GM12878 (cell line): ENCODE results near the gene ARPC1A. TPM values are rescaled to one million over a fixed set of nuclear protein-coding genes. Genes with fewer than 3 reads are reported as not detected.

Experiments used
- ATAC-seq: fragments of 200-7000 bp; cut with Tn5 transposase; 3 replicates; pipeline ENCODE4 v1.9.1; 2020; ENCODE audit warnings: mild to moderate bottlenecking, moderate library complexity
- BruUV-seq: library from RNA; stranded (reverse); fragments of 400-500 nt; replicated peaks from 2 replicates; lab custom pipeline; 2021; lab: Mats Ljungman, UMichigan
- CTCF ChIA-PET: fragments of 300-600 bp; sonication (Branson Sonifier 250); formaldehyde crosslinking; extraction: SDS; loops from one replicate; lab custom pipeline; 2021; ENCODE audit warnings: inconsistent platforms; lab: Yijun Ruan, JAX
- POLR2A ChIA-PET: fragments of 350-600 bp; formaldehyde crosslinking; extraction: SDS; loops from one replicate; lab custom pipeline; 2021; ENCODE audit warnings: inconsistent platforms; lab: Charles Lee
- RAD21 ChIA-PET: fragments of 300-600 bp; sonication (Branson Sonifier 250); formaldehyde crosslinking; loops from one replicate; lab custom pipeline; 2023; ENCODE audit warnings: antibody characterized with exemption; ENCODE audit not compliant: unreplicated experiment; lab: Charles Lee
- SMC1A ChIA-PET: fragments of 300-600 bp; sonication (Branson Sonifier 250); formaldehyde crosslinking; loops from one replicate; lab custom pipeline; 2023; ENCODE audit not compliant: unreplicated experiment, uncharacterized antibody; lab: Charles Lee
- DNase-seq: peaks from one replicate; pipeline ENCODE4 v3.0.0-alpha.2; 2011; ENCODE audit warnings: low read depth, low spot score
- FAIRE-seq: peaks from 3 replicates; lab custom pipeline; 2011; peaks lifted over from hg19 to GRCh38; lab: Jason Lieb, UNC
- H2AFZ ChIP-seq: 2 replicates; pipeline ENCODE4 v1.6.0; 2011; ENCODE audit warnings: low read depth, low read length, control low read depth; ENCODE audit not compliant: control insufficient read depth
- H3K27ac ChIP-seq: 2 replicates; pipeline ENCODE4 v1.5.1; 2011; ENCODE audit warnings: control low read depth; ENCODE audit not compliant: control insufficient read depth, insufficient read depth
- H3K27me3 ChIP-seq, 2 experiments: replicated peaks in 1 of 2; 2 replicates each; pipeline versions ENCODE4 v1.6.0 to v1.6.1; 2011; ENCODE audit warnings: low read length in 1 of 2; ENCODE audit not compliant: control insufficient read depth in 2 of 2, insufficient read depth in 2 of 2
- H3K36me3 ChIP-seq, 2 experiments: 2 replicates each; pipeline ENCODE4 v1.5.1; 2011; ENCODE audit warnings: low read length in 1 of 2; ENCODE audit not compliant: control insufficient read depth in 2 of 2, insufficient read depth in 2 of 2
- H3K4me1 ChIP-seq: 2 replicates; pipeline ENCODE4 v1.6.1; 2011; ENCODE audit warnings: mild to moderate bottlenecking, low read length, moderate library complexity, mixed read lengths; ENCODE audit not compliant: control insufficient read depth, insufficient read depth
- H3K4me2 ChIP-seq: 2 replicates; pipeline ENCODE4 v1.6.0; 2011; ENCODE audit warnings: control low read depth; ENCODE audit not compliant: control insufficient read depth, insufficient read depth
- H3K4me3 ChIP-seq: fragments of 200-600 bp; sonication (generic); 2 replicates; pipeline ENCODE4 v1.5.1; 2016
- H3K79me2 ChIP-seq: 2 replicates; pipeline ENCODE4 v1.6.0; 2011; ENCODE audit warnings: low read length; ENCODE audit not compliant: control insufficient read depth, insufficient read depth
- H3K9ac ChIP-seq: 2 replicates; pipeline ENCODE4 v1.8.0; 2011; ENCODE audit warnings: low read length, control low read depth, mixed read lengths; ENCODE audit not compliant: control insufficient read depth, insufficient read depth
- H3K9me3 ChIP-seq: replicated peaks from 3 replicates; pipeline ENCODE4 v1.5.1; 2011; ENCODE audit warnings: mild to moderate bottlenecking, low read length; ENCODE audit not compliant: control insufficient read depth, insufficient read depth
- H4K20me1 ChIP-seq: 2 replicates; pipeline ENCODE4 v1.6.0; 2011; ENCODE audit not compliant: control insufficient read depth, insufficient read depth
- BCL11A ChIP-seq: IDR thresholded peaks from 2 replicates; pipeline ENCODE4 v1.6.1; 2011; ENCODE audit warnings: low read depth, low read length
- CEBPB ChIP-seq, 2 experiments: fragments of 150-350 bp in 1 of 2; IDR thresholded peaks; 2 replicates each; pipeline ENCODE4 v1.6.1; 2012 to 2014; ENCODE audit warnings: low read depth in 2 of 2, low read length in 2 of 2, borderline replicate concordance in 1 of 2, inconsistent platforms in 1 of 2
- HDGF ChIP-seq: fragments of 450-650 bp; IDR thresholded peaks from 2 replicates; pipeline ENCODE4 v1.6.1; 2016; ENCODE audit warnings: antibody characterized with exemption
- NR2F1 ChIP-seq: fragments of 450-650 bp; conservative IDR thresholded peaks from 2 replicates; pipeline ENCODE4 v1.6.1; 2017; ENCODE audit warnings: mild to moderate bottlenecking
- PML ChIP-seq: IDR thresholded peaks from 2 replicates; pipeline ENCODE4 v1.6.1; 2012; ENCODE audit warnings: low read length, inconsistent platforms
- RB1 ChIP-seq: fragments of 450-650 bp; formaldehyde crosslinking; IDR thresholded peaks from 2 replicates; pipeline ENCODE4 v1.6.1; 2017; ENCODE audit warnings: mild to moderate bottlenecking, borderline replicate concordance
- RBBP5 ChIP-seq: fragments of 200-600 bp; sonication (generic); conservative IDR thresholded peaks from 2 replicates; pipeline ENCODE4 v1.6.1; 2016
- RFX5 ChIP-seq: IDR thresholded peaks from 2 replicates; pipeline ENCODE4 v1.6.1; 2011; ENCODE audit warnings: low read depth, low read length, improper control_type of control experiment
- SMARCA5 ChIP-seq: fragments of 450-650 bp; IDR thresholded peaks from 2 replicates; pipeline ENCODE4 v1.6.1; 2017; ENCODE audit warnings: mild to moderate bottlenecking
- SREBF1 ChIP-seq: IDR thresholded peaks from 2 replicates; pipeline ENCODE4 v1.6.1; 2012; ENCODE audit warnings: mild to moderate bottlenecking, low read length
- SUZ12 ChIP-seq: fragments of 200-600 bp; sonication (generic); IDR thresholded peaks from one replicate; pipeline ENCODE4 v1.6.1; 2018; ENCODE audit warnings: antibody characterized with exemption, mild to moderate bottlenecking; ENCODE audit not compliant: unreplicated experiment
- YY1 ChIP-seq: IDR thresholded peaks from 2 replicates; pipeline ENCODE4 v1.6.1; 2011; ENCODE audit warnings: low read depth, mild to moderate bottlenecking, low read length
- ZNF384 ChIP-seq: IDR thresholded peaks from 2 replicates; pipeline ENCODE4 v1.6.1; 2012; ENCODE audit warnings: low read depth, mild to moderate bottlenecking, low read length, improper control_type of control experiment, borderline replicate concordance
- WGBS: methylation state at CpG from one replicate; pipeline ENCODE4 v1.1.6; 2016; ENCODE audit warnings: low lambda C conversion rate; ENCODE audit not compliant: insufficient replicate concordance, insufficient coverage; ENCODE audit errors: missing lambda C conversion rate; 5-methylcytosine and 5-hydroxymethylcytosine counted together
- in situ Hi-C: fragments of 300-500 bp; cut with MboI; formaldehyde crosslinking; loops from 9 replicates; pipeline ENCODE4 v1.14.3; 2018; ENCODE audit warnings: mixed read lengths
- intact Hi-C: fragments of 100-400 bp; cut with micrococcal nuclease; formaldehyde crosslinking; loops from one replicate; pipeline ENCODE4 v1.14.2; 2022; ENCODE audit not compliant: unreplicated experiment
- polyA plus RNA-seq, 11 experiments: library from polyadenylated mRNA; depleted of rRNA in 4 of 11; unstranded in 6 of 11; stranded (reverse) in 5 of 11; fragments of >200 nt; fragmentation: Nextera tagmentation in 4 of 11; fragmentation: Illumina TruSeq in 1 of 11; extraction: Ambion mirVana in 4 of 11; extraction: Trizol in 1 of 11; gene quantifications; 1 replicate in 1 of 11; 2 replicates in 10 of 11; pipeline versions ENCODE4 v1.2.1 to v1.2.3, GENCODE V29; 2011 to 2016; ENCODE audit warnings: inconsistent platforms in 2 of 11, missing spikeins in 2 of 11, low read depth in 1 of 11
- total RNA-seq, 4 experiments: library from RNA; depleted of rRNA in 3 of 4; stranded (reverse); fragments of >200 nt in 3 of 4; fragmentation: Illumina TruSeq in 1 of 4; extraction: Trizol in 1 of 4; gene quantifications; 2 replicates each; pipeline versions ENCODE4 v1.2.1 to v1.2.3, GENCODE V29; 2013 to 2021
- TF ChIP-seq, protein P1 (sequence below): IDR thresholded peaks from 2 replicates; pipeline ENCODE4 v1.6.1; 2011; ENCODE audit warnings: low read depth, mild to moderate bottlenecking, low read length, moderate library complexity, borderline replicate concordance; ENCODE audit errors: extremely low read depth
- TF ChIP-seq, protein P2 (sequence below): fragments of 150-350 bp; IDR thresholded peaks from 2 replicates; pipeline ENCODE4 v1.6.1; 2014; ENCODE audit warnings: mild to moderate bottlenecking, low read depth, low read length
- TF ChIP-seq, protein P3 (sequence below): fragments of 450-650 bp; IDR thresholded peaks from 2 replicates; pipeline ENCODE4 v1.6.1; 2017; ENCODE audit warnings: low read depth, mild to moderate bottlenecking, moderate library complexity
- TF ChIP-seq, protein P4 (sequence below): fragments of 450-650 bp; IDR thresholded peaks from 2 replicates; pipeline ENCODE4 v1.6.1; 2016; ENCODE audit warnings: mild to moderate bottlenecking

ARPC1A gene
- total and polyA plus RNA-seq, 10 of the 15 experiments (the other 5 are each of a cell fraction or from before 2014, with no cell fraction given) = 42.3 to 152 (median 72.1) TPM

DNA sequence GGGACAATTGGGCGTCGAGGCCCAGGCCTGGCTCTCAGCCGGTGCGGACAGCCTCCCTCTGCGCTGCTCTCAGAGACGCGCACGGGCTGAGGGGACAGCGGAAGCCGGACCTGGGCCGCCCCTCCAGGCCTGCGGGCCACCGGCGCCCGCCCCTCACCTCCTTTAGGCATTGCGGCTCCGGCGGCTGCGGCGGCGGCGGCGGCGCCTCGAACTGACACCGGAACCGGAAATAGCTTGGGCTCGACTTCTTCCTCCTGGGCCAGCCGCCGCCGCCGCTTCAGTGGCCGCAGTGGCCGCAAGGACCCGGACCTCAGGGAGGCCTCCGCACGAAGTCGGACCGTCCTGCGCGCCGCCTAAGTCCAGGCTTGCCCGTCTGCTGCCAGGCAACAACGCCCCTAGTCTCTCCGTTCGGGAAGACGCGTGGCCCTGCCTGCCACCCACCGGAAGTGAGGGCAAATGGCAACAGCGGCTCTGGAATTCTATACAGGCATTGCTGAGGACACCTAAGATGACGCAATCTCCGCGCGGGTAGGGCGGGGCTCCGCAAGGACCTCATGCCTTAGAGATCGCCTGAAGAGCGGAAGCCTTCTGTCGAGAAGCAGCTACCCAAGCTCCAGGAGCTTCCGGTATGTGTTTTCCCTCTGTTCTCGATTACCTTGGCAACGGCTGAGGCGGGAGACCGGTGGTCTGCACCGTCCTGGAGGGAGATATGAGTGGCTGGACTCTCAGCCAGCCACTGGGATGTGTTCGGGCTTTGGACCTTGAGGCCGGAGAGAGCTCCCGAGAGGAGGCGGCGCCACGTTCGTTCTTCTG, 82.9 kb downstream of the ARPC1A start, which contains the start of the genes BUD31 and PDAP1 (continued):
- TF ChIP-seq, protein P1, sequence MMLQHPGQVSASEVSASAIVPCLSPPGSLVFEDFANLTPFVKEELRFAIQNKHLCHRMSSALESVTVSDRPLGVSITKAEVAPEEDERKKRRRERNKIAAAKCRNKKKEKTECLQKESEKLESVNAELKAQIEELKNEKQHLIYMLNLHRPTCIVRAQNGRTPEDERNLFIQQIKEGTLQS = peak; percentile 53; the same call in 1 of the 2 replicates
- TF ChIP-seq SUZ12 (no peak), RFX5 (0 out of 2 replicates have a peak, but pooled peaks have one; percentile 17)
- TF ChIP-seq, all 136 proteins: peak for 79

DNA sequence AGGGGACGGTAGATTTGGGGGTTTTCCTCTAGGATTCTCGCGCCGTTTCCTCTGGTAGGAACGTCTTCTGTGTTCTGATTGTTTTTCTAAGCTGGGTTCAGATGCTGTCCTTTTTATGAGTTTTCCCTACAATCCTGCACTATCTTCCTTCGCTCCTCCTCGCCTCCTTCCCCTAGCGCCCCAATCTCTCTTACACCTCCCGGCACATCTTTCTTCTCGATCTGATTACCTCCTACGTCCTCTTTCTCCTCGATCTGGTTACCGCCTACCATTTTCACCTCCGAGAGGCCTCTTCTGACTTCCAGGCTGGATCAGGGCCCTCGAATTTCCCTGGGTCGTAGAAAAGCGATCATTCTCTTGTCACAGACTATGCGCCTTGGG, 83.5 kb downstream of the ARPC1A start:
- Histone ChIP-seq H3K4me2 (peak overlapping the region; percentile 58; the same call in 1 of the 2 replicates), H3K4me3 (peak overlapping the region; percentile 100)
- TF ChIP-seq RB1 (no peak; the same call in 1 of the 2 replicates), PML (no peak; the same call in 1 of the 2 replicates), CEBPB (IDR thresholded peaks at IDR 0.05; ENCODE audit: borderline replicate concordance in 1 of 2, low read depth in 2 of 2, low read length in 2 of 2) (no peak), HDGF (0 out of 2 replicates have a peak, but pooled peaks have one; percentile 4), NR2F1 (no peak), YY1 (0 out of 2 replicates have a peak, but pooled peaks have one; percentile 3), SMARCA5 (no peak), SREBF1 (no peak), RBBP5 (no peak), ZNF384 (no peak), BCL11A (no peak)
- TF ChIP-seq, protein P2, sequence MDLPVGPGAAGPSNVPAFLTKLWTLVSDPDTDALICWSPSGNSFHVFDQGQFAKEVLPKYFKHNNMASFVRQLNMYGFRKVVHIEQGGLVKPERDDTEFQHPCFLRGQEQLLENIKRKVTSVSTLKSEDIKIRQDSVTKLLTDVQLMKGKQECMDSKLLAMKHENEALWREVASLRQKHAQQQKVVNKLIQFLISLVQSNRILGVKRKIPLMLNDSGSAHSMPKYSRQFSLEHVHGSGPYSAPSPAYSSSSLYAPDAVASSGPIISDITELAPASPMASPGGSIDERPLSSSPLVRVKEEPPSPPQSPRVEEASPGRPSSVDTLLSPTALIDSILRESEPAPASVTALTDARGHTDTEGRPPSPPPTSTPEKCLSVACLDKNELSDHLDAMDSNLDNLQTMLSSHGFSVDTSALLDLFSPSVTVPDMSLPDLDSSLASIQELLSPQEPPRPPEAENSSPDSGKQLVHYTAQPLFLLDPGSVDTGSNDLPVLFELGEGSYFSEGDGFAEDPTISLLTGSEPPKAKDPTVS = 0 out of 2 replicates have a peak, but pooled peaks have one; percentile 1
- TF ChIP-seq, protein P3, sequence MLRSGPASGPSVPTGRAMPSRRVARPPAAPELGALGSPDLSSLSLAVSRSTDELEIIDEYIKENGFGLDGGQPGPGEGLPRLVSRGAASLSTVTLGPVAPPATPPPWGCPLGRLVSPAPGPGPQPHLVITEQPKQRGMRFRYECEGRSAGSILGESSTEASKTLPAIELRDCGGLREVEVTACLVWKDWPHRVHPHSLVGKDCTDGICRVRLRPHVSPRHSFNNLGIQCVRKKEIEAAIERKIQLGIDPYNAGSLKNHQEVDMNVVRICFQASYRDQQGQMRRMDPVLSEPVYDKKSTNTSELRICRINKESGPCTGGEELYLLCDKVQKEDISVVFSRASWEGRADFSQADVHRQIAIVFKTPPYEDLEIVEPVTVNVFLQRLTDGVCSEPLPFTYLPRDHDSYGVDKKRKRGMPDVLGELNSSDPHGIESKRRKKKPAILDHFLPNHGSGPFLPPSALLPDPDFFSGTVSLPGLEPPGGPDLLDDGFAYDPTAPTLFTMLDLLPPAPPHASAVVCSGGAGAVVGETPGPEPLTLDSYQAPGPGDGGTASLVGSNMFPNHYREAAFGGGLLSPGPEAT = no peak
- TF ChIP-seq, protein P4, sequence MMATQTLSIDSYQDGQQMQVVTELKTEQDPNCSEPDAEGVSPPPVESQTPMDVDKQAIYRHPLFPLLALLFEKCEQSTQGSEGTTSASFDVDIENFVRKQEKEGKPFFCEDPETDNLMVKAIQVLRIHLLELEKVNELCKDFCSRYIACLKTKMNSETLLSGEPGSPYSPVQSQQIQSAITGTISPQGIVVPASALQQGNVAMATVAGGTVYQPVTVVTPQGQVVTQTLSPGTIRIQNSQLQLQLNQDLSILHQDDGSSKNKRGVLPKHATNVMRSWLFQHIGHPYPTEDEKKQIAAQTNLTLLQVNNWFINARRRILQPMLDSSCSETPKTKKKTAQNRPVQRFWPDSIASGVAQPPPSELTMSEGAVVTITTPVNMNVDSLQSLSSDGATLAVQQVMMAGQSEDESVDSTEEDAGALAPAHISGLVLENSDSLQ = no peak
- TF ChIP-seq, all 136 proteins: peak for 3
- intact Hi-C loops (loop anchor here (2.0 to 5.0 kb wide), 2 partner anchors 28 to 37 kb away; partner anchors contain the start of gene ARPC1B), in situ Hi-C loops (no loop called here)
- no peak for DNase-seq
- RAD21 ChIA-PET = interaction anchor here (1.0 to 2.7 kb wide), 9 partner anchors 29 to 91 kb away, joined by 3 to 8 read pairs (median 7); partner anchors contain the start of genes ARPC1A, CPSF4, PTCD1 and ZNF394
- peaks cover 12% of the 10 kb centered on the region for H3K4me1 ChIP-seq
- H3K36me3 ChIP-seq = peaks cover 6 to 15% of the 10 kb centered on the region in 2 experiments
- peak overlapping the region; percentile 98 for H3K9ac ChIP-seq
- FAIRE-seq = no peak
- peak overlapping the region; percentile 98 for H2AFZ ChIP-seq
- no peaks in the 10 kb centered on the region for H3K27me3 ChIP-seq
- CTCF ChIA-PET = interaction anchor here (0.5 to 4.6 kb wide), 9 partner anchors 10 to 176 kb away, joined by 3 to 31 read pairs (median 4); no protein-coding TSS in a partner anchor
- peak overlapping the region; percentile 99 for H3K27ac ChIP-seq
- SMC1A ChIA-PET = interaction anchor here (0.7 to 3.2 kb wide), 10 partner anchors 13 to 150 kb away, joined by 3 to 20 read pairs (median 3); partner anchors contain the start of genes ARPC1B, CPSF4 and PTCD1
- 1% methylated on average over 18 of the region's 18 CpGs for WGBS
- BruUV-seq = TSS peak; percentile 68
- H4K20me1 ChIP-seq = no peaks in the 10 kb centered on the region
- peak; percentile 14 for ATAC-seq
- H3K9me3 ChIP-seq = no peaks in the 10 kb centered on the region
- POLR2A ChIA-PET = interaction anchor here (0.6 to 4.9 kb wide), 17 partner anchors 11 to 511 kb away, joined by 3 to 51 read pairs (median 5); partner anchors contain the start of genes ARPC1A, ARPC1B, ATP5MF and CPSF4
- peaks cover 62% of the 10 kb centered on the region for H3K79me2 ChIP-seq
